ENCODE measurements around the gene TTLL12.

The TTLL12 gene

DNA sequence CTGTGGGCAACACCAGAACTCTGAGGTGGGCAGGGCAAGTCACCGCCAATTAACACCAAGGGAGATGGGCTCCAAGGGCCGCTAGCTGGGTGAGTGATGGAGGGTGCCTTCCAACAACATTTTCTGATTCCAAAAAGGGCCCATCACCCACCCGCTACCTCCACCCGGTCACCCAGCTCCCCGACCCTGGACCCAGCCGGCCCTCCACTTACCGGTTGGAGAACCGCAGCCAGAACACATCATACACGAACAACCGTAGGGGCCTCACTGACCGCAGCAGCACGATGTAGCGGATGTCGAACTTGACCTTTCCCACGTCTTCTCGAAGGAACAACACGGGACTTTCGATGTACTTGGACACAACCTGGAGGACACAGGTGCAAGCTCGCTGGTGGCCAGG is 14.7 kb downstream of the TTLL12 start:
- DNase-seq (ENCODE audit: low spot score) = no peak

DNA sequence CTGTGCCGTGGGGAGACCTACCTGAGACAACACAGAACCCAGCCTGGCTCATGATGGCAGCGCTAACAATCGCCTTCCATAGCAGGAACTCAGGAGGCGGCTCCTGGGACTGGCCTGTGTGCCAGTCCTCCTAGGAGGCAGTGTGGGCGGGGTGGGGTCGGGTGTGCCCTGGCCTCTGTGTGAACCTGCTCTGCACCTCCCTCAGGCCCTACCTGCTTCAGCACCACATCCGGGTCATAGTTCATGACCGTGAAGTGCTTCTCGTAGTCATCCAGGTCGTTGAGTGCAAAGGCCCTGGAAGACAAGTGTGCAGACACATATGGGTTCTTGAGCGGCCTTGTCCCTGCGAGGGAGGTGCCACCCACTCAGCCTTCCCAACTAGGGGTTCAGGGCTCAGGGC is 15.3 kb downstream of the TTLL12 start:
- no peak for DNase-seq (ENCODE audit: low spot score)

DNA sequence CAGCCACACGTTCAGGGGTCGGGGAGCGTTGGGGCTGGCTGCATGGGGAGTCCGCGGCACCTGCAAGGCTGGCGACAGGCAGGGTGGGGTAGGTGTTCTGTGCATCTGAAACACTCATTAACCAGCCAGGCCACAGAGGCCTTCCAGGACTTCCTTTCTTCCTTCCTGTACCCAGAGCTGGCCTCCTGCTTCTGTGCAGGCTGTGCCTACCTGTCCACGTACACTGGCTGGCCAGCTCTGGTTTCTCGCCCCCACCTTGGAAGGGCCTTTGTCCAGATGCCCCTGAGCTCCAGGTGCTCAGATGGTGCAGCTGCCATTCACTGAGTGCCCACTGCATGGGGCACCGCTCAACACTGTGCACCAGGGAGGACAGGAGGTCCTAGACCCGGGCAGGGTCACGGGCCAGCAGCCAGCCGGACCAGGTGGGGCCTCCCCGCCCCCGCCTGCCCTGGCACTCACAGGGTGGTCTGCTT is 15.9 kb downstream of the TTLL12 start:
- no peak for DNase-seq (ENCODE audit: low spot score)

DNA sequence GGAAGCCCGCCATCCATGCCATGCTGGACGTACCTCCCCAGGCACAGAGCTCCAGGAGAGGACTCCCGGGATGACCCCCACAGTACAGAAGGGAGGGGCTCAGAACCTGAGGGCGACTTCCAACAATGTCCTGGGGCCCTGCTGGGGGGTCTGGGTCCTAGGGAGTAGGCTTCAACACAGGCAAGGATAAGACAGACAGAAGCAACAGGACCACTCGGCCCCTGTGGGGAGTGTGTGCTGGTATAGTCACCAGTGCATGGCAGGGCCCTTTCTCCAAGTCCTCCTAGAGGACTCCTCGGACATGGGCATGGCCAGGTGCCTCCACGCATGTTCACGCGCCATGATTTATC is 16.8 kb downstream of the TTLL12 start:
- no peak for DNase-seq (ENCODE audit: low spot score)

- no peak for DNase-seq (ENCODE audit: low spot score)
Measured at GRCh38 chr22:43169310-43170130, 17.4 kb downstream of the TTLL12 start.

GRCh38 chr22:43168471-43169309 is 18.2 kb downstream of the TTLL12 start:
- DNase-seq (ENCODE audit: low spot score) = no peak

- DNase-seq (ENCODE audit: low spot score) = no peak
Measured at GRCh38 chr22:43167001-43167589, 19.8 kb downstream of the TTLL12 start.

DNA sequence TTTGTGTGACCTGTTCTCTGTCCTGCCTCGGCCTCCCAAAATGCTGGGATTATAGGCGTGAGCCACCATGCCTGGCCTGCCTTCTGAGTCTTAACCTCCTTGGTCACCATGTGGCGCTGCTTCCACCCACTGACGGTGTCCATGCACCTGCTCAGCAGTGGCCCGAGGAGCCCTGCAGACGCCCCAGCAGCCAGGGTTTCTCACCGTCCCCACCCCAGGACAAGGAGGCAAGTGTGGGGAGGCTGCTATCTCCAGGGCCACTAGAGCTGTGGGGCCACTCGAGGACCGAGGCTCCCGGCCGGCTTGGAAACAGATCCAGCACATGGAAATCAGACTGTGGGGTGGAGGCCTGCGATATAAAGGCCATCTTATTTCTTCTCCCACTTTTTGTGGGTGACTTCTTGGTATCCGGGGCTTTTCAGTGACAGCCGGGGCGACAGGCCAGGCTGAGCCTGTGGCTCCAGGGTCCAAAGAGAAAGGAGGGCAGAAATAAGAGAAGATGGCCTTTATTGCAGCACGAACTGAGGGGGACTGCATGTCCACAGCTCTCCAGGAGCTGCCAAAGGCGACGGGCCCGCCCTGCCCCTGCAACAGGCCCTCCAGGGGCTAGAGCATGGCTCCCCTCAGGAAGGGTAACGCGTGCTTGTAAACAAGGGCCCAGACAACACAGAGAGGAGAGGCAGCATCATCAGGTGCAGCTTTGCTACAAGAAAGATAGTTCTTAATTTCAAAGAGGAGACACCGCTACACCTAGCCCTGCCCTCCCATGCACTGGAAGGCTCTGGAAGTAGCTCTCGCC is 20.6 kb downstream of the TTLL12 start:
- no peak for DNase-seq (ENCODE audit: low spot score)

DNA sequence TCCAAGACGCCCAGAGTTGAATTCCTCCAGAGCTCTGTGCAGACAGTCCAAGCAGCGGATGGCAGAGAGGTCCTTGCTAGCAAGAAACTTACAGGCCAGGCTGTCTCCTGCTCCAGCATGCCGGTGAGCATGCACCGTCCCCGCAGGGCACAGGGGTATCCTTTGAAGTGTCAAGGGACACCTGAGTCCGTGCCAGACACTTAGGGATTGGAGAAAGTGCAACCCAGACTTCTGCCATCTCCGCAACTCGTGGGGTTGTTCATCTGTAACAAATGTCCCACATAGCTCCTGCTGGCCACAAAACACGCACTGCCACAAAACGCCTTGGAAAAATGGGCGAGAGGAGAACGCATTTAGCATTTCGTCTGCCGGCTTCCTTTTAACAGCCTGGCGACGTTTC is 22.3 kb downstream of the TTLL12 start:
- no peak for DNase-seq (ENCODE audit: low spot score)

DNA sequence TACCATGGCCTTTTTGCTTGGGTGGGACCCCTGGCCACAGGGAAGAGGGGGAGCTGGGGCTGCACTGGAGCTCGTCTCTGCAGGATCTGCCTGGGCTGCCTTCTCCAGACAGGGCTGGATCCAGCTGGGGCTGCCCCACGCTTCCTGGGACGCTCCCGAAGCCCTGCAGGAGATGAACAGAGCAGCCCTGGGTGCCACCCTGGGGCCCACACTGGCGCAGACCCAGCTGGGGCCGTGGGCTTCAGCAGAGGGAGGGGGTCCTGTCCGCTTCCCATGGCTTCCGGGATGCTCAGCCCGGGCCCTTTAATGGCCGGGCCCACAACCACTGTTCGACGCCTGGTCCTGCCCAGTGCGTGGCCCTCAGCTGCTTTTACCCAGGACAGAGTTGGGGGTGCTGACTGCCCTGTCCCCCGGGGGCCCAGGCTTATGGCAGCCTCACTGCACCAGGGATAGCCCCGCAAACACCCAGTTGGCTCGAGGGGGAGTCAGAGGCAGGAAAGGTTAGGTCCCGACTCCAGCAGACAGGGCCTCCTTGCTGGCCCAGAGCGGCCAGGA is 23.6 kb downstream of the TTLL12 start:
- DNase-seq (ENCODE audit: low spot score) = no peak

DNA sequence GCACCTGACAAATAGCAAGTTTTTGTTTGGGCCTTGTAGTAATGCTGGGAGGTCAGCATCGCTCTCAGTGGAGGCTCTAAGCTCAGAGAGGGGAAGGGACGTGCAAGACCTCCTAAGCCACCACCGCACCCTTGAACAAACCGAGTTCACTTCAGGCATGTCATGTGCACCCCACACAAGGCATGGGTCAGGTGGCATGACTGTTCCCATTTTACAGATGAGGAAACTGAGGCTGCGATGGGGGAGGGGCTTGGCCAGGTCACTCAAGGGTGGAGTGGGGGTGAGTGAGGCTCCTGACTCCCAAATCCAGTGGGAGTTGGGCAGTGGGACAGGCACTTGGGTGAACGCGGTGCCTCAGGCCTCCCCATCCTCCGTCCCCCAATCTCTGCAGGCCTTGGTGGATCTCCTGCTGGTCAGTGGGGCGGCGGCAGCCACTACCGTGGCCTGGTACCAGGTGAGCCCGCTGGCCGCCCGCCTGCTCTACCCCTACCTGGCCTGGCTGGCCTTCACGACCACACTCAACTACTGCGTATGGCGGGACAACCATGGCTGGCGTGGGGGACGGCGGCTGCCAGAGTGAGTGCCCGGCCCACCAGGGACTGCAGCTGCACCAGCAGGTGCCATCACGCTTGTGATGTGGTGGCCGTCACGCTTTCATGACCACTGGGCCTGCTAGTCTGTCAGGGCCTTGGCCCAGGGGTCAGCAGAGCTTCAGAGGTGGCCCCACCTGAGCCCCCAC is 24.4 kb downstream of the TTLL12 start:
- DNase-seq (ENCODE audit: low spot score) = no peak

DNA sequence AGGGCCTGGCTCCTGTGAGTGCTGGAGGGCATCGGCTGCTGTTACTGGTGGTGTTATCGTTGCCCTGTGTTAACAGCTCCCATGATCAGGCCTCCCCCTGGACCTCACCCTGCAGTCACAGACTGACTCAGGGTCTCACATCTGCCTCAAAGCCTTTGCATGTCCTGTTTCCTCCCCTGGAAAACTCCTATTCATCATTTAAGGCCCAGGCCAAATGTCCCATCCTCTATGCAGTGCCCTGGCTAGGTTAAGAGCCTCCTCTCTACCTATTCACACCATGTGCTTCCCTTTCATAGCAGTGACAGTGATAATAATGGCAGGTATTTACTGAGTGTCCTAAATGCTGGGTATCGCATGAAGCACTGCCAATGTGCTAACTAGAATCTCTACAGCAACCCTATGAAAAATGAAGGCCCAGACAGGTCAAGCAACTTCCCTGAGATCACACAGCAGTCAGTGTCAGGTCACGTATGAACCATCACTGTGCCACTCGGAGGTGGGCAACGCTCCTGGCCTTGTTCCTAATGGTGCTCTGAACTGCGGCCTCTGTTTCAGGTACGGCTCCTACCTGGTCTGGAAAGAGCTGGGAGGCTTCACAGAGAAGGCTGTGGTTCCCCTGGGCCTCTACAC is 26.3 kb downstream of the TTLL12 start:
- DNase-seq (ENCODE audit: low spot score) = no peak

GRCh38 chr22:43159484-43160178 is 27.3 kb downstream of the TTLL12 start:
- DNase-seq (ENCODE audit: low spot score) = no peak

GRCh38 chr22:43158778-43159483 is 28.0 kb downstream of the TTLL12 start:
- DNase-seq (ENCODE audit: low spot score) = no peak

DNA sequence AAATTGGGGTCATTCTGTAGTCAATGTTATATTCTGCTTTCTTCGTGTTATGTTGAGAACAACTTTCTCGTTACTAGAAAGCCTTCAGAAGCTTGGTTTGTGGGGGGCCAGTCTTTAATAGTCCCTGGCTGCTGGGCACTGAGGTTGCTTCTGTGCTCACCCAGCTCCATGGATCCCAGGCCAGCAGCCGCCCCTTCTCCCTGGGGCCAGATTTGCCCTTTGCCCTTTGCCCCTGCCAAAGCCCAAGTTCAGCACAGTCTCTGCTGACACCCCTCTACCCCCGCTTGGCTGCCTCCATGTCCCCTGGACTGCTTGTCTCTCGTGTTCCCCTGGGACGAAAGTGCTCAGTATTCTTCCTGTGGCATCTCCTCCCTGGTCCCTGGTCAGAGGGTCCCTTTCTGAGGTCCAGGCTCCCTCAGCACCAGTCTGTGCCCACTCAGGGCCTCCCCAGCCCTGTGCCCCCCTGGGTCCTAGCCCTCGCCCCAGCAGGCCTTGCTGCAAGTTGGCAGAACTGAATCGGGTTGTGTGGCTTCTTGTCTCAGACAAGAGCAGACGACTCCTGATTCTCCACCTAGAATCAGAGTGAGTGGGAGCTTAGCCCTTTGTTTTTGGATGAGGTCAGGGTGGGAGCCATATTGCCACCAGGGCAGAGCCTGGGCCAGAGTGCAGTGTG is 28.9 kb downstream of the TTLL12 start:
- no peak for DNase-seq (ENCODE audit: low spot score)

GRCh38 chr22:43156413-43156812 is 30.5 kb downstream of the TTLL12 start:
- DNase-seq (ENCODE audit: low spot score) = no peak

- no peak for DNase-seq (ENCODE audit: low spot score)
Measured at GRCh38 chr22:43155789-43156188, 31.1 kb downstream of the TTLL12 start.

DNA sequence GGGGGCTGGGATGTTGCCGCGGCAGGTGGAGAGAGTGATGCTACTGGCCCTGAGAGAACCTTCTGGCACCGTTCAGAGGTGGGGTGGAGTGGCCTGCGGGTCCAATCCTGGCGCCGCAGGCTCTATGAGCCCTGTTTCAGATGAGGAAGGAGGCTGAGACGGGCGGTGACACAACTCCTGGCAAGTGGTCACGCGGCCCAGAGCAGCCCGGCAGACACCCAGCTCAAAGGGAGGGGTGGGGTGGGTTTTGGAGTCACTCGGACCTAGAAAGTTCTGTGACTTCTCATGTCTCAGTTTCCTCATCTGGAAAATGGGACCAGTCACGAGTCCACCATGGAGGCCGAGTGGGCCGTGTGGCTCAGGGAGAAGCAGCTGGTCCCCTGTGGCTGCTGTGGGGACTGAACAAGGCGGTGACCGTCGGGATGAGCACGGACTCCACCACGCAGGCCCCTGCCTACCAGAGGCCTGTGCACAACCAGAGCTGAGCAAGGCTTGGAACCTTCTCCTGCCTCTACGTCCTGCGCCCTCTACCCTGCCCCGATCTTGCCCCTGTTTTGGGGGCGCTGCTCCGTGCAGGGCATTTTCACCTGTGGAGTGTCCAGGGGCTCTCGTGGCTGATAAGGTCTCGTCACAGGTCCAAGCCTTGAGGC is 31.9 kb downstream of the TTLL12 start:
- DNase-seq (ENCODE audit: low spot score) = no peak

Measured in putamen (tissue), 1 donor.